GM18498 (cell line): ENCODE measurements around the gene CR1L.
"Not testable (repeated sequence)": the region's sequence is repeated elsewhere in the genome, so short reads cannot be mapped to it uniquely, and the experiment has no call there.

Experiments used
- ATAC-seq: cut with Tn5 transposase; IDR thresholded peaks from one replicate; pipeline ENCODE4 v1.9.1; 2021; ENCODE audit warnings: mild to moderate bottlenecking, moderate library complexity; ENCODE audit not compliant: unreplicated experiment

CR1L gene

GRCh38 chr1:207644852-207645634 lies at the start of gene CR1L:
Gene CR1L (plus strand): TSS chr1:207645133. CDS start chr1:207645234, 101 bp downstream.
- peak; percentile 94 for ATAC-seq

- no peak for ATAC-seq
Observed at GRCh38 chr1:207603777-207604176, 41.2 kb upstream of the CR1L start.

- no peak for ATAC-seq
Observed at GRCh38 chr1:207605444-207606361, 39.2 kb upstream of the CR1L start.

GRCh38 chr1:207606362-207606755 lies 38.6 kb upstream of the CR1L start:
- no peak for ATAC-seq

GRCh38 chr1:207612762-207613161 lies 32.2 kb upstream of the CR1L start:
- no peak for ATAC-seq

GRCh38 chr1:207619871-207620542 lies 24.9 kb upstream of the CR1L start:
- ATAC-seq: peak; percentile 90

- no peak for ATAC-seq
Observed at GRCh38 chr1:207620543-207620893, 24.4 kb upstream of the CR1L start.

- not testable (repeated sequence) for ATAC-seq
Observed at GRCh38 chr1:207625504-207626071, 19.3 kb upstream of the CR1L start.

GRCh38 chr1:207626972-207627337 lies 18.0 kb upstream of the CR1L start:
- ATAC-seq: no peak

- ATAC-seq: no peak
Observed at GRCh38 chr1:207627496-207627895, 17.4 kb upstream of the CR1L start.

GRCh38 chr1:207628776-207629175 lies 16.2 kb upstream of the CR1L start:
- no peak for ATAC-seq

GRCh38 chr1:207631137-207631536 lies 13.8 kb upstream of the CR1L start:
- no peak for ATAC-seq

- no peak for ATAC-seq
Observed at GRCh38 chr1:207633226-207633625, 11.7 kb upstream of the CR1L start.

- ATAC-seq: not testable (repeated sequence)
Observed at GRCh38 chr1:207633699-207634289, 11.1 kb upstream of the CR1L start.

GRCh38 chr1:207634293-207634692 lies 10.6 kb upstream of the CR1L start:
- ATAC-seq: not testable (repeated sequence)

- not testable (repeated sequence) for ATAC-seq
Observed at GRCh38 chr1:207635569-207636186, 9.3 kb upstream of the CR1L start.

- ATAC-seq: not testable (repeated sequence)
Observed at GRCh38 chr1:207638487-207639145, 6.3 kb upstream of the CR1L start.

- not testable (repeated sequence) for ATAC-seq
Observed at GRCh38 chr1:207639362-207639761, 5.6 kb upstream of the CR1L start.

- ATAC-seq: no peak
Observed at GRCh38 chr1:207644166-207644851, 624 bp upstream of the CR1L start.
